DMS153 treated with DMSO at 0.1 percent for 48 hours (cell line): ENCODE measurements around the gene PCDHGC3.

Experiments
- DNase-seq: peaks from one replicate; lab custom pipeline; 2025; ENCODE audit not compliant: unreplicated experiment; lab: John Stamatoyannopoulos, UW

The PCDHGC3 gene

GRCh38 chr5:141484641-141485311 lies 9.0 kb downstream of the PCDHGC3 start, which contains the start of gene PCDHGC4:
PCDHGC4 (plus strand) TSS chr5:141485030; CDS start chr5:141485174, 144 bp downstream.
- DNase-seq: no peak

GRCh38 chr5:141485321-141486055 lies 9.7 kb downstream of the PCDHGC3 start:
- no peak for DNase-seq

GRCh38 chr5:141486091-141486490 lies 10.3 kb downstream of the PCDHGC3 start:
- DNase-seq: no peak

- no peak for DNase-seq
Observed at GRCh38 chr5:141487131-141487530, 11.4 kb downstream of the PCDHGC3 start.

GRCh38 chr5:141488591-141489561 lies 13.1 kb downstream of the PCDHGC3 start, which contains the start of gene PCDHGC5:
PCDHGC5 (plus strand) TSS chr5:141489081; CDS start chr5:141489241, 160 bp downstream.
- no peak for DNase-seq

GRCh38 chr5:141489841-141490240 lies 14.1 kb downstream of the PCDHGC3 start:
- no peak for DNase-seq

- no peak for DNase-seq
Observed at GRCh38 chr5:141490271-141490670, 14.5 kb downstream of the PCDHGC3 start.

GRCh38 chr5:141490771-141491170 lies 15.0 kb downstream of the PCDHGC3 start:
- DNase-seq: no peak

GRCh38 chr5:141491323-141492167 lies 15.8 kb downstream of the PCDHGC3 start:
- DNase-seq: no peak

GRCh38 chr5:141492168-141492885 lies 16.6 kb downstream of the PCDHGC3 start:
- DNase-seq: no peak

- DNase-seq: no peak
Observed at GRCh38 chr5:141493500-141494422, 18.0 kb downstream of the PCDHGC3 start.

- DNase-seq: no peak
Observed at GRCh38 chr5:141494761-141495452, 19.1 kb downstream of the PCDHGC3 start.

- no peak for DNase-seq
Observed at GRCh38 chr5:141495453-141495811, 19.7 kb downstream of the PCDHGC3 start.

GRCh38 chr5:141496038-141496437 lies 20.3 kb downstream of the PCDHGC3 start:
- DNase-seq: no peak

- DNase-seq: no peak
Observed at GRCh38 chr5:141501761-141502160, 26.0 kb downstream of the PCDHGC3 start.

- DNase-seq: no peak
Observed at GRCh38 chr5:141503681-141504080, 27.9 kb downstream of the PCDHGC3 start.

GRCh38 chr5:141504216-141504615 lies 28.4 kb downstream of the PCDHGC3 start:
- DNase-seq: no peak
